Endodermal cell (in vitro differentiated cells): Measurements from ENCODE around the gene ZNF385A. TPM values are rescaled to one million over a fixed set of nuclear protein-coding genes. Genes with fewer than 3 reads are reported as not detected.

Experiments used
- DNase-seq: peaks from one replicate; pipeline ENCODE4 v3.0.0-alpha.2; 2017
- H3K27ac ChIP-seq: 2 replicates; pipeline ENCODE4 v1.5.1; 2013; ENCODE audit warnings: mild to moderate bottlenecking, low read depth, low read length, moderate library complexity
- H3K27me3 ChIP-seq: 2 replicates; pipeline ENCODE4 v1.6.1; 2013; ENCODE audit warnings: mild to moderate bottlenecking, low read length, moderate library complexity; ENCODE audit not compliant: insufficient read depth, control insufficient read depth, poor library complexity, severe bottlenecking
- H3K36me3 ChIP-seq: 2 replicates; pipeline ENCODE4 v1.7.0; 2013; ENCODE audit warnings: mild to moderate bottlenecking, low read length, moderate library complexity; ENCODE audit not compliant: control insufficient read depth, insufficient read depth
- H3K4me1 ChIP-seq: one replicate; pipeline ENCODE4 v1.7.0; 2013; ENCODE audit warnings: low read length; ENCODE audit not compliant: control insufficient read depth, insufficient read depth
- H3K4me3 ChIP-seq: 2 replicates; pipeline ENCODE4 v1.5.1; 2013; ENCODE audit warnings: mild to moderate bottlenecking, low read length, moderate library complexity
- H3K9ac ChIP-seq: 2 replicates; pipeline ENCODE4 v1.6.1; 2013; ENCODE audit warnings: mild to moderate bottlenecking, low read length, moderate library complexity; ENCODE audit not compliant: poor library complexity, severe bottlenecking; ENCODE audit errors: extremely low read depth
- H3K9me3 ChIP-seq: 2 replicates; pipeline ENCODE4 v1.6.1; 2013; ENCODE audit warnings: mild to moderate bottlenecking, low read length, moderate library complexity; ENCODE audit not compliant: control insufficient read depth
- H3K27ac Mint-ChIP-seq: 2 replicates; pipeline ENCODE4 v1.8.0; 2020; ENCODE audit warnings: mixed read lengths
- H3K27me3 Mint-ChIP-seq: 2 replicates; pipeline ENCODE4 v1.8.0; 2021; ENCODE audit warnings: mild to moderate bottlenecking, mixed read lengths; ENCODE audit not compliant: insufficient read depth
- H3K36me3 Mint-ChIP-seq: 2 replicates; pipeline ENCODE4 v1.8.0; 2020; ENCODE audit warnings: low read depth, mixed read lengths
- H3K4me1 Mint-ChIP-seq: 2 replicates; pipeline ENCODE4 v1.8.0; 2020; ENCODE audit warnings: mixed read lengths
- H3K4me3 Mint-ChIP-seq: 2 replicates; pipeline ENCODE4 v1.8.0; 2020; ENCODE audit warnings: mild to moderate bottlenecking, moderate library complexity, mixed read lengths
- H3K9me3 Mint-ChIP-seq: 2 replicates; pipeline ENCODE4 v1.8.0; 2020; ENCODE audit warnings: mild to moderate bottlenecking, mixed read lengths
- WGBS, 2 experiments: methylation state at CpG; one replicate each; pipeline versions ENCODE4 v1.1.5 to v1.1.7; 2013; ENCODE audit warnings: missing lambda C conversion rate in 2 of 2, mixed read lengths in 1 of 2; ENCODE audit not compliant: insufficient coverage in 1 of 2, insufficient read length in 1 of 2; 5-methylcytosine and 5-hydroxymethylcytosine counted together
- total RNA-seq, 2 donors: library from RNA; stranded (reverse); fragmentation: NEBNext Ultra II Directional in 1 of 2; extraction: Animal tissue kit (Norgen Biotek cat#: 25700) in 1 of 2; gene quantifications; 2 replicates in 1 of 2; 3 replicates in 1 of 2; pipeline ENCODE4 v1.2.1, GENCODE V29; 2021
- TF ChIP-seq, protein P1 (sequence below): fragments of 200-600 bp; sonication (generic); conservative IDR thresholded peaks from 2 replicates; pipeline ENCODE4 v1.5.0; 2021; ENCODE audit warnings: antibody characterized with exemption, mild to moderate bottlenecking

Gene ZNF385A
- total RNA-seq, 2 donors from 2014 or later: 10.5 to 16.3 TPM

- Histone ChIP-seq H3K36me3 (peaks cover 95% of the 10 kb centered on the region), H3K9me3 (no peaks in the 10 kb centered on the region), H3K9ac (no peak overlapping the region), H3K4me3 (no peak overlapping the region), H3K27me3 (no peaks in the 10 kb centered on the region), H3K4me1 (no peaks in the 10 kb centered on the region), H3K27ac (no peak overlapping the region)
- H3K27me3 Mint-ChIP-seq: peaks cover 6% of the 10 kb centered on the region
- DNase-seq: no peak
- peaks cover 84% of the 10 kb centered on the region for H3K36me3 Mint-ChIP-seq
- 92 to 95% methylated on average over 2 of the region's 2 CpGs for WGBS, 2 experiments
- H3K4me1 Mint-ChIP-seq: peaks cover 9% of the 10 kb centered on the region
- no peak overlapping the region for H3K27ac Mint-ChIP-seq
- TF ChIP-seq, protein P1, sequence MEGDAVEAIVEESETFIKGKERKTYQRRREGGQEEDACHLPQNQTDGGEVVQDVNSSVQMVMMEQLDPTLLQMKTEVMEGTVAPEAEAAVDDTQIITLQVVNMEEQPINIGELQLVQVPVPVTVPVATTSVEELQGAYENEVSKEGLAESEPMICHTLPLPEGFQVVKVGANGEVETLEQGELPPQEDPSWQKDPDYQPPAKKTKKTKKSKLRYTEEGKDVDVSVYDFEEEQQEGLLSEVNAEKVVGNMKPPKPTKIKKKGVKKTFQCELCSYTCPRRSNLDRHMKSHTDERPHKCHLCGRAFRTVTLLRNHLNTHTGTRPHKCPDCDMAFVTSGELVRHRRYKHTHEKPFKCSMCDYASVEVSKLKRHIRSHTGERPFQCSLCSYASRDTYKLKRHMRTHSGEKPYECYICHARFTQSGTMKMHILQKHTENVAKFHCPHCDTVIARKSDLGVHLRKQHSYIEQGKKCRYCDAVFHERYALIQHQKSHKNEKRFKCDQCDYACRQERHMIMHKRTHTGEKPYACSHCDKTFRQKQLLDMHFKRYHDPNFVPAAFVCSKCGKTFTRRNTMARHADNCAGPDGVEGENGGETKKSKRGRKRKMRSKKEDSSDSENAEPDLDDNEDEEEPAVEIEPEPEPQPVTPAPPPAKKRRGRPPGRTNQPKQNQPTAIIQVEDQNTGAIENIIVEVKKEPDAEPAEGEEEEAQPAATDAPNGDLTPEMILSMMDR: no peak
- no peaks in the 10 kb centered on the region for H3K9me3 Mint-ChIP-seq
- no peak overlapping the region for H3K4me3 Mint-ChIP-seq
Measured at GRCh38 chr12:54398218-54398617, 13.7 kb upstream of the ZNF385A start.

- Mint-ChIP-seq H3K9me3 (no peaks in the 10 kb centered on the region), H3K27me3 (peaks cover 11% of the 10 kb centered on the region), H3K4me3 (no peak overlapping the region), H3K36me3 (peaks cover 79% of the 10 kb centered on the region), H3K27ac (no peak overlapping the region), H3K4me1 (peaks cover 9% of the 10 kb centered on the region)
- no peaks in the 10 kb centered on the region for H3K4me1 ChIP-seq
- H3K36me3 ChIP-seq: peaks cover 84% of the 10 kb centered on the region
- TF ChIP-seq, protein P1: no peak
- WGBS, 2 experiments: 89% methylated on average over 1 of the region's 1 CpG; no CpG with 5 or more reads in 1 of the 2 experiments
- DNase-seq: no peak
- no peaks in the 10 kb centered on the region for H3K27me3 ChIP-seq
- no peak overlapping the region for H3K9ac ChIP-seq
- H3K27ac ChIP-seq: no peak overlapping the region
- H3K4me3 ChIP-seq: no peak overlapping the region
- no peaks in the 10 kb centered on the region for H3K9me3 ChIP-seq
Measured at GRCh38 chr12:54397157-54397556, 12.6 kb upstream of the ZNF385A start.

DNA sequence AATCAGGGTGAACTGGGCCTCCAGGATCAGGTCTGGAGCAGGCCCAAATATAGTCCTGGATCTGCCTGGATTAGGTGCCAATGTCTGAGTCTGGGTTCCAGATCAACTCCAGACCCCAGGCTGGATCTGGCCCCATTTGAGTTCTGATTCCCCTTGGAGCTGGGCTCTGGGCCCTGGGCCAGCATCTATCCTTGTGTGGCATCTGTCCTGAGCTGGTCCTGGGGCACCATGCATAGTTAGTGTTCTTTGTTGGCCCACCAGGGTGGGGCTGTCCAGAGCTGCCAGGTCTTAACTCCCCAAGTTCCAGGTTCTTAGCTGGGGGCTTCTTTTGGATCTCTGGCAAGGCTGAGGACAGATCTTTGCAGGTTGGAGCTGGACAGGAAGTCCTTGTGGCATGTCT, 11.0 kb upstream of the ZNF385A start:
- Histone ChIP-seq H3K27me3 (no peaks in the 10 kb centered on the region), H3K4me3 (no peak overlapping the region), H3K9ac (no peak overlapping the region), H3K4me1 (no peaks in the 10 kb centered on the region), H3K9me3 (no peaks in the 10 kb centered on the region), H3K27ac (no peak overlapping the region), H3K36me3 (peaks cover 68% of the 10 kb centered on the region)
- Mint-ChIP-seq H3K9me3 (no peaks in the 10 kb centered on the region), H3K27me3 (peaks cover 16% of the 10 kb centered on the region), H3K4me1 (peaks cover 13% of the 10 kb centered on the region), H3K36me3 (peaks cover 64% of the 10 kb centered on the region), H3K4me3 (no peak overlapping the region), H3K27ac (no peak overlapping the region)
- TF ChIP-seq, protein P1: no peak
- DNase-seq: no peak
